Mammary epithelial cell (primary cell): Measurements from ENCODE around the gene SLC39A6.

Source experiments
- CTCF ChIP-seq, 2 donors: IDR thresholded peaks in 1 of 2; conservative IDR thresholded peaks in 1 of 2; 2 replicates each; pipeline ENCODE4 v1.5.1; 2011 to 2012; ENCODE audit warnings: inconsistent platforms in 2 of 2, low read length in 2 of 2, mild to moderate bottlenecking in 2 of 2, control low read depth in 1 of 2, low read depth in 1 of 2; ENCODE audit not compliant: insufficient read depth in 1 of 2; ENCODE audit errors: extremely low read depth in 1 of 2
- EZH2 ChIP-seq: IDR thresholded peaks from 2 replicates; pipeline ENCODE4 v1.6.1; 2012; ENCODE audit warnings: low read length, inconsistent platforms, borderline replicate concordance

GRCh38 chr18:36135264-36135663 is 6.1 kb upstream of the SLC39A6 start:
- TF ChIP-seq CTCF (conservative IDR thresholded peaks at IDR 0.05 in 1 of 2, IDR thresholded peaks at IDR 0.05 in 1 of 2; ENCODE audit: extremely low read depth in 1 of 2, insufficient read depth in 1 of 2, low read depth in 1 of 2, low read length in 2 of 2) (no peak), EZH2 (no peak)
